Peyer's patch (tissue), 4 donors: Measurements from ENCODE around the gene NOS3. TPM values are rescaled to one million over a fixed set of nuclear protein-coding genes. Genes with fewer than 3 reads are reported as not detected.
A peak's percentile ranks its signal among the peaks of the same experiment; 100 is the strongest.

Experiments used
- DNase-seq, 3 donors: peaks; one replicate each; pipeline ENCODE4 v3.0.0-alpha.2; 2017 to 2019
- H3K27ac ChIP-seq, 4 donors: fragments of 200-600 bp; sonication (generic); one replicate each; pipeline ENCODE4 v1.5.1; 2016 to 2019
- H3K27me3 ChIP-seq, 2 donors: fragments of 200-600 bp; sonication (generic); one replicate each; pipeline ENCODE4 v1.5.1; 2019
- H3K36me3 ChIP-seq, 3 donors: fragments of 200-600 bp; sonication (generic); one replicate each; pipeline ENCODE4 v1.5.1; 2016 to 2019
- H3K4me1 ChIP-seq, 4 donors: fragments of 200-600 bp; sonication (generic); one replicate each; pipeline ENCODE4 v1.5.1; 2016 to 2019
- H3K4me3 ChIP-seq, 4 donors: fragments of 200-600 bp; sonication (generic); 1 replicate in 3 of 4; 2 replicates in 1 of 4; pipeline ENCODE4 v1.5.1; 2016 to 2019; ENCODE audit warnings: mild to moderate bottlenecking in 1 of 4
- H3K9me3 ChIP-seq, 4 donors: fragments of 200-600 bp; sonication (generic); one replicate each; pipeline ENCODE4 v1.5.1; 2016 to 2019; ENCODE audit warnings: mild to moderate bottlenecking in 1 of 4
- CTCF ChIP-seq, 6 experiments: fragments of 450-650 bp in 4 of 6; fragments of 200-600 bp in 2 of 6; sonication (generic) in 1 of 6; IDR thresholded peaks; one replicate each; pipeline ENCODE4 v1.5.1; 2017 to 2019; ENCODE audit warnings: antibody characterized with exemption in 6 of 6, mild to moderate bottlenecking in 3 of 6, moderate library complexity in 1 of 6
- POLR2A ChIP-seq, 2 donors: fragments of 450-650 bp; IDR thresholded peaks; one replicate each; pipeline ENCODE4 v1.5.1; 2017; ENCODE audit warnings: antibody characterized with exemption in 2 of 2, mild to moderate bottlenecking in 2 of 2, moderate library complexity in 2 of 2
- total RNA-seq, 4 donors: library from RNA; depleted of rRNA; stranded (reverse); fragments of >200 nt; gene quantifications; one replicate each; pipeline ENCODE4 v1.1.0, GENCODE V29; 2016

Gene NOS3
- total RNA-seq, 4 donors from 2014 or later = 1.2 to 18.2 (median 5.4) TPM

GRCh38 chr7:151005566-151005965 lies 14.7 kb downstream of the NOS3 start:
- H3K9me3 ChIP-seq = no peaks in the 10 kb centered on the region
- H3K4me1 ChIP-seq = peaks cover 0 to 5% (median 0%) of the 10 kb centered on the region in 4 donors
- no peak for DNase-seq
- no peak overlapping the region for H3K4me3 ChIP-seq
- no peaks in the 10 kb centered on the region for H3K27me3 ChIP-seq
- no peak for TF ChIP-seq CTCF (IDR thresholded peaks at IDR 0.05)
- TF ChIP-seq POLR2A (IDR thresholded peaks at IDR 0.05) = no peak
- no peaks in the 10 kb centered on the region for H3K36me3 ChIP-seq
- no peak overlapping the region for H3K27ac ChIP-seq

- Histone ChIP-seq H3K36me3 (no peaks in the 10 kb centered on the region), H3K27me3 (no peaks in the 10 kb centered on the region), H3K9me3 (no peaks in the 10 kb centered on the region), H3K4me1 (peaks cover 0 to 5% (median 0%) of the 10 kb centered on the region in 4 donors), H3K27ac (no peak overlapping the region), H3K4me3 (no peak overlapping the region)
- DNase-seq = no peak
- no peak for TF ChIP-seq CTCF (IDR thresholded peaks at IDR 0.05)
- no peak for TF ChIP-seq POLR2A (IDR thresholded peaks at IDR 0.05)
These were observed 15.9 kb downstream of the NOS3 start for GRCh38 chr7:151006590-151007300.

- H3K27ac ChIP-seq = peak overlapping the region in 3 of 4 donors; percentile 5 to 66 (median 49)
- TF ChIP-seq POLR2A (IDR thresholded peaks at IDR 0.05) (no peak), CTCF (IDR thresholded peaks at IDR 0.05) (no peak)
These were observed 16.7 kb downstream of the NOS3 start for GRCh38 chr7:151007469-151007898.

GRCh38 chr7:151008143-151008510 lies 17.3 kb downstream of the NOS3 start:
- peaks cover 0 to 17% (median 0%) of the 10 kb centered on the region in 4 donors for H3K4me1 ChIP-seq
- H3K27me3 ChIP-seq = no peaks in the 10 kb centered on the region
- peak overlapping the region in 3 of 4 donors; percentile 39 to 66 (median 49) for H3K27ac ChIP-seq
- TF ChIP-seq CTCF (IDR thresholded peaks at IDR 0.05) (no peak), POLR2A (IDR thresholded peaks at IDR 0.05) (no peak)
- peak overlapping the region; percentile 17 to 39 (median 30) for H3K4me3 ChIP-seq
- peak in 1 of 3 donors; percentile 38 for DNase-seq
- H3K36me3 ChIP-seq = no peaks in the 10 kb centered on the region
- H3K9me3 ChIP-seq = no peaks in the 10 kb centered on the region

More at GRCh38 chr7:151007469-151007898, 16.7 kb downstream of the NOS3 start:
- no peak overlapping the region for H3K4me3 ChIP-seq
- peaks cover 0 to 11% (median 0%) of the 10 kb centered on the region in 4 donors for H3K4me1 ChIP-seq
- H3K36me3 ChIP-seq = no peaks in the 10 kb centered on the region
- no peaks in the 10 kb centered on the region for H3K9me3 ChIP-seq
- no peaks in the 10 kb centered on the region for H3K27me3 ChIP-seq
- DNase-seq = no peak

- no peaks in the 10 kb centered on the region for H3K9me3 ChIP-seq
- H3K36me3 ChIP-seq = no peaks in the 10 kb centered on the region
- no peaks in the 10 kb centered on the region for H3K27me3 ChIP-seq
- H3K27ac ChIP-seq = peak overlapping the region in 3 of 4 donors; percentile 39 to 66 (median 49)
- DNase-seq = peak; percentile 70 to 85 (median 82)
- peak overlapping the region; percentile 17 to 39 (median 30) for H3K4me3 ChIP-seq
- H3K4me1 ChIP-seq = peaks cover 0 to 23% (median 3%) of the 10 kb centered on the region in 4 donors
- no peak for TF ChIP-seq POLR2A (IDR thresholded peaks at IDR 0.05)
- peak; percentile 57 to 82 (median 72) for TF ChIP-seq CTCF (IDR thresholded peaks at IDR 0.05)
These were observed 17.9 kb downstream of the NOS3 start for GRCh38 chr7:151008511-151009323.
